Stimulated activated CD8-positive, alpha-beta memory T cell treated with anti-CD3 and anti-CD28 coated beads, Interleukin-7, amount 100 ng/mL, for 4 hours (primary cell): ENCODE data around the gene WFDC2.
"Not testable (repeated sequence)": the region's sequence is repeated elsewhere in the genome, so short reads cannot be mapped to it uniquely, and the experiment has no call there.

Experiments
- DNase-seq, 2 donors: peaks; one replicate each; pipeline ENCODE4 v3.0.0-alpha.2; 2020; ENCODE audit warnings: low read depth in 2 of 2

Gene WFDC2

GRCh38 chr20:45452238-45452637 lies 17.3 kb upstream of the WFDC2 start:
- no peak for DNase-seq

- DNase-seq: no peak
These were observed 16.5 kb upstream of the WFDC2 start for GRCh38 chr20:45452772-45453691.

- no peak for DNase-seq
These were observed 12.9 kb upstream of the WFDC2 start for GRCh38 chr20:45456632-45457031.

- DNase-seq: no peak
These were observed 9.9 kb upstream of the WFDC2 start for GRCh38 chr20:45459606-45460005.

GRCh38 chr20:45461225-45461624 lies 8.3 kb upstream of the WFDC2 start:
- DNase-seq: no peak

- no peak for DNase-seq
These were observed 6.6 kb upstream of the WFDC2 start for GRCh38 chr20:45462711-45463509.

- no peak for DNase-seq
These were observed 5.8 kb upstream of the WFDC2 start for GRCh38 chr20:45463709-45464108.

GRCh38 chr20:45465491-45466266 lies 3.9 kb upstream of the WFDC2 start:
- no peak for DNase-seq

GRCh38 chr20:45467172-45467571 lies 2.4 kb upstream of the WFDC2 start:
- no peak for DNase-seq

- DNase-seq: no peak
These were observed 1.7 kb upstream of the WFDC2 start for GRCh38 chr20:45467861-45468260.

GRCh38 chr20:45470262-45470931 lies 844 bp downstream of the WFDC2 start:
- no peak for DNase-seq

- no peak for DNase-seq
These were observed 1.4 kb downstream of the WFDC2 start for GRCh38 chr20:45470937-45471336.

GRCh38 chr20:45472286-45472685 lies 2.7 kb downstream of the WFDC2 start:
- DNase-seq: not testable (repeated sequence)

- DNase-seq: not testable (repeated sequence)
These were observed 8.1 kb downstream of the WFDC2 start for GRCh38 chr20:45477530-45478148.

- no peak for DNase-seq
These were observed 10.3 kb downstream of the WFDC2 start for GRCh38 chr20:45479822-45480221.

GRCh38 chr20:45484676-45485075 lies 15.1 kb downstream of the WFDC2 start:
- DNase-seq: no peak

- DNase-seq: no peak
These were observed 15.8 kb downstream of the WFDC2 start for GRCh38 chr20:45485388-45485787.

GRCh38 chr20:45487231-45487635 lies 17.7 kb downstream of the WFDC2 start:
- DNase-seq: no peak

- DNase-seq: no peak
These were observed 19.6 kb downstream of the WFDC2 start for GRCh38 chr20:45489083-45489531.

GRCh38 chr20:45495501-45495941 lies 26.0 kb downstream of the WFDC2 start:
- no peak for DNase-seq

- no peak for DNase-seq
These were observed 26.6 kb downstream of the WFDC2 start for GRCh38 chr20:45496166-45496565.
